VCaP (cell line): Measurements from ENCODE around the gene ADAM22.

Experiments used
- H3K27ac ChIP-seq: fragments of 450-650 bp; 2 replicates; pipeline ENCODE4 v1.5.1; 2017
- TF ChIP-seq, protein P1 (sequence below): fragments of 450-650 bp; conservative IDR thresholded peaks from 2 replicates; pipeline ENCODE4 v1.5.1; 2017; ENCODE audit warnings: mild to moderate bottlenecking, moderate library complexity

The ADAM22 gene

DNA sequence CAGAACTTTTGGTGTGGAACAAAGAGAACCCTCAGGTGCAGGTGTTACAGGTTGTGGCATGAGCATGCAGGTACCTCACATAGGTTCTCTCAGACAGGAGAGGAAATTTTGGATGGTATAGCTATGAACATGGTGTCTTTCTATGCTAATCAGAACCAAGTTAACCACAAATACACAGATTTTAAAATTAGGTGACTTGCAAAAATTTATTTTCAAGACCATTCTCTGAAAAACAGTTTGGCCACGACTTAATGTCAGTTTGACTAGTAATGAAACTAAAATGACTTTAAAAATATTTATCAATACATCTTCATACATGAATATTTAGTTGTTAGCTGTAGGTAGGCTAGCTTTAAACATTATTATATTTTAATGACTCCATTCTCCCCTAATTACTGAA is 156.2 kb downstream of the ADAM22 start:
- TF ChIP-seq, protein P1, sequence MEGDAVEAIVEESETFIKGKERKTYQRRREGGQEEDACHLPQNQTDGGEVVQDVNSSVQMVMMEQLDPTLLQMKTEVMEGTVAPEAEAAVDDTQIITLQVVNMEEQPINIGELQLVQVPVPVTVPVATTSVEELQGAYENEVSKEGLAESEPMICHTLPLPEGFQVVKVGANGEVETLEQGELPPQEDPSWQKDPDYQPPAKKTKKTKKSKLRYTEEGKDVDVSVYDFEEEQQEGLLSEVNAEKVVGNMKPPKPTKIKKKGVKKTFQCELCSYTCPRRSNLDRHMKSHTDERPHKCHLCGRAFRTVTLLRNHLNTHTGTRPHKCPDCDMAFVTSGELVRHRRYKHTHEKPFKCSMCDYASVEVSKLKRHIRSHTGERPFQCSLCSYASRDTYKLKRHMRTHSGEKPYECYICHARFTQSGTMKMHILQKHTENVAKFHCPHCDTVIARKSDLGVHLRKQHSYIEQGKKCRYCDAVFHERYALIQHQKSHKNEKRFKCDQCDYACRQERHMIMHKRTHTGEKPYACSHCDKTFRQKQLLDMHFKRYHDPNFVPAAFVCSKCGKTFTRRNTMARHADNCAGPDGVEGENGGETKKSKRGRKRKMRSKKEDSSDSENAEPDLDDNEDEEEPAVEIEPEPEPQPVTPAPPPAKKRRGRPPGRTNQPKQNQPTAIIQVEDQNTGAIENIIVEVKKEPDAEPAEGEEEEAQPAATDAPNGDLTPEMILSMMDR, result no peak
- H3K27ac ChIP-seq, result no peak overlapping the region

DNA sequence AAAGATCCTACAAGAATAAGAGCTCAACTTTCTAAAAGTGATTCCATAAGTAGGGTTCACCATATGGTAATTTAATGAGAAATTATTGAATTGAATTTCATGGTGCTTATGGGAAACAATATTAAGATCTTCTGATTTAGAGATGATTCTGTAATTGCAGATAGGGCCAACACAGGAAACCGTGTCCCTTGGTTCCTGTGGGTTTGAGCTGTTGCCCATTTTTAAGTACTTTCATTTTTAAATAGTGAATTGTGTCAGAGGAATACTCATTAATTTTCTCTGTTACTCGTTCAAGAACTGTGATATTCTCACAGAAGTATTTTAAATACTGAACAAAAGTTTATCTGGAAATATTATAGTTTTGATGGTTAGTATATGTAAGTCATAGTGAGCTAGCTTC is 156.6 kb downstream of the ADAM22 start:
- TF ChIP-seq, protein P1, result no peak
- no peak overlapping the region for H3K27ac ChIP-seq

DNA sequence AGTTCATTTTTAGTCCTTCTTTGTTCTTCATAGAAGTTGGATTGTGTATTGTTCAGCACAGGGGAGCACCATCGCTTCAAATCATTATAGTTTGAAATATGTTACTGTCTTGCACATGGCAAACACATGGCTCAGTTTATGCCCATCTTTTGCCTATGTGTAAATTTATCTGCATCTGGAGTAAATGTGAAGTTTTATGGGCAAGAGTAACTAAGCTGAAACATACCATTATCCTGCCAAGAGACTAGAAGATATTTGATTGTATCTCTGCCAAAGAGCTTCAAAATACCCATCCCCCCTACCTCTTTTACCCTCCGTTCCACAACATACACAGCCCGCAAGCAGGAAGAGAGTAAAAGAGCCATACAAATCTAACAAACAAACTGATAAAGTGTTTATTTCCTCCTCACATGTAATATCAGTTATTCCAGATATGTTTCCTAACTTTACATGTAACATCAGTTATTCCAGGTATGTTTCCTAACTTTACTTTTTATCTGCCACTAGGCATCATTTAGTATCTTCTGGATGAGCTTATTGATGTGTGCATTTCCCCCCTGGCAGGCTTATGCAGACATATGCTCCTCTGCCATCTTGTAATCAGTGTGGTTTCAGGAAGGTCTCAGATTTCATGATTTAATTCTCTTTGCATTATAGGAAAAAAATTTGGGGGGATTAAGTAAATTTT is 158.1 kb downstream of the ADAM22 start:
- TF ChIP-seq, protein P1, result no peak
- H3K27ac ChIP-seq, result no peak overlapping the region

DNA sequence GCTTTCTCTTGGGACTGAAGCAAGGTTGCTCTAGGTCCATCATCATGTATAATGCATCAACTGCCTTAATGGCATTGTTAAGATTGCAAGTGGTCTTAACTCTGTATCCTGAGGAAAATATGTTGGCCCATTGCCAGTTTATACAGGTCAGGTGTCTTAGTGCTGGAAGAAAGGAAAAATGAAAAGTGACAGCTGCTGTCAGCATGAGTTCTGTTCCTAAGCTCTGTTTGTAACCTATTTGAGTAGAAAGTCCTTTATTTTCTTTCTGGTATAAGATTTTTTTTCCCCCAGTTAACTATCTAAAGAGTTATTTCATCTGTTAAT is 158.6 kb downstream of the ADAM22 start:
- TF ChIP-seq, protein P1, result no peak
- H3K27ac ChIP-seq, result no peak overlapping the region

DNA sequence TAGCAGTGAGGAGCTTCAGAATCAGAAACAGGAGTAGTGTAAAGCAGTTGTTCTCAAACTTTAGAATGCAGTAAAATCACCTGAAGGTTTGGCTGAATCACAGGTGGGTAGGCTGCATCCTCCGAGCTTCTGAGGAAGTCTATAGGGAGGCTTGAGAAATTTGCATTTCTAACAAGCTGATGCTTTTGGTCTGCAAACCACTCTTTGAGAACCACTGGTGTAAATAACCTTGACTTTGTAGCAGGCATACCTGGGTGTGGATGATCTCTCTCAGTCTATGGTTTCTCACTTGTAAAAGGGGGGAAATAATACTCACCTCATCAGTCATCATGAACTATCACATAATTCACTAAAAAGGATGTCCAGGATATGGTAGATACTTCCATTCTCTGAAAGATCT is 167.7 kb downstream of the ADAM22 start:
- TF ChIP-seq, protein P1, result no peak
- no peak overlapping the region for H3K27ac ChIP-seq

DNA sequence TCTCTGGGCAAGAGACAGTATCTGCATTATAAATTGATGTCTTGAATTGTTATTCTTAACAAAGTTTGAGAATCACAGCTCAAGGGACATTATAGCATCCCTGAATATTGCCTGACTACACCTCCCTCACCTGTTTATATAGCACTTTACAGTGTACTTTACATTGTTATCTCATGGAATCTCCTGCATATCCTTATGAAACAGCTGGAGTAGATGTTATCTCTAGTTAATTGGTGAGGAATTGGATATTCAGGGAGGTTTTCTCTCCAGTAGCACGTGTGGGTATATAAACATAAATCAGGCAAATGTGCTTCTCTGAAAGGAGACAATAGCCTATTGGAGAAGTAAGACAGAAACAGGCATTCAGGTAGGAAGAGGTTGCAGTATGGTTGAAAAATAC is 168.6 kb downstream of the ADAM22 start:
- TF ChIP-seq, protein P1, result no peak
- no peak overlapping the region for H3K27ac ChIP-seq

DNA sequence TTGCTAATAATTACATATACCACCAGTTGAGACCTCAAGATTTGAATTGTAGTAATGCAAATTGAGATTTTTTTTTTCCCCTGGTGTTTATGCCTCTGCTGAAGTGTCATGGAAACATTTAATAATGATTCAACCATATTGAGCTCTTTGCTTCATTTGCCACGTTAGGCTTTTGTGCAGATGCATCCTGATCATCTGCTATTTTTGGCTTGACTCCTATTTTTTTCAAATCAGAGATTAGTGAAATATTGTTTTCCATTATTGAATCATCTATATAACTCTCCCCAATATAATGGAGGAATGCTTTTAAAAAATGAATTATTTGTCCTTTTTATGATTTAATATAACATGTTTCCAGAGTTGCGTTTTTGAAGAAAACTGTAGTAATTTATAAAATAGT is 170.7 kb downstream of the ADAM22 start:
- no peak overlapping the region for H3K27ac ChIP-seq
- TF ChIP-seq, protein P1, result no peak
